Breast epithelium (tissue), 3 donors: ENCODE measurements around the gene CENPA.

Experiments
- CTCF ChIP-seq, 3 donors: fragments of 450-650 bp; IDR thresholded peaks; one replicate each; pipeline ENCODE4 v1.5.1; 2016 to 2017; ENCODE audit warnings: antibody characterized with exemption in 3 of 3, mild to moderate bottlenecking in 3 of 3, moderate library complexity in 3 of 3
- POLR2A ChIP-seq: fragments of 450-650 bp; IDR thresholded peaks from one replicate; pipeline ENCODE4 v1.6.1; 2016; ENCODE audit warnings: antibody characterized with exemption, mild to moderate bottlenecking, moderate library complexity
- POLR2AphosphoS5 ChIP-seq, 3 donors: sonication (generic); formaldehyde crosslinking; IDR thresholded peaks; one replicate each; pipeline ENCODE4 v1.6.1; 2017; ENCODE audit warnings: antibody characterized with exemption in 3 of 3

- TF ChIP-seq CTCF (IDR thresholded peaks at IDR 0.05) (no peak), POLR2A (no peak), POLR2AphosphoS5 (IDR thresholded peaks at IDR 0.05) (no peak)
Observed at GRCh38 chr2:26780203-26780760, 5.6 kb upstream of the CENPA start.
